Endothelial cell of umbilical vein (primary cell): Measurements from ENCODE around the gene KCNN3. TPM values are rescaled to one million over a fixed set of nuclear protein-coding genes. Genes with fewer than 3 reads are reported as not detected.

ENCODE experiments used
- BruUV-seq: library from RNA; stranded (reverse); fragments of 400-500 nt; replicated peaks from 2 replicates; lab custom pipeline; 2021; lab: Mats Ljungman, UMichigan
- CTCF ChIA-PET: fragments of 300-600, 350-600 bp; sonication (Branson Sonifier 250); formaldehyde crosslinking; loops from one replicate; lab custom pipeline; 2021; ENCODE audit warnings: antibody characterized with exemption, inconsistent platforms; lab: Charles Lee
- POLR2A ChIA-PET: fragments of 300-600, 350-600 bp; sonication (Branson Sonifier 250); formaldehyde crosslinking; loops from one replicate; lab custom pipeline; 2021; ENCODE audit warnings: antibody characterized with exemption, inconsistent platforms; lab: Charles Lee
- DNase-seq: peaks from one replicate; pipeline ENCODE4 v3.0.0-alpha.2; 2011; ENCODE audit warnings: low read depth, low spot score
- FAIRE-seq: peaks from 2 replicates; lab custom pipeline; 2011; peaks lifted over from hg19 to GRCh38; lab: Jason Lieb, UNC
- H2AFZ ChIP-seq: 2 replicates; pipeline ENCODE4 v1.6.0; 2012; ENCODE audit warnings: low read depth, low read length, control low read depth, inconsistent platforms
- H3K27ac ChIP-seq: 2 replicates; pipeline ENCODE4 v1.5.1; 2011; ENCODE audit warnings: low read depth, mild to moderate bottlenecking, control low read depth, low read length, moderate library complexity; ENCODE audit not compliant: insufficient read depth
- H3K27me3 ChIP-seq, 2 experiments: 2 replicates each; pipeline versions ENCODE4 v1.6.0 to v1.6.1; 2011; ENCODE audit warnings: low read length in 2 of 2, mixed read lengths in 1 of 2; ENCODE audit not compliant: control insufficient read depth in 2 of 2, insufficient read depth in 2 of 2
- H3K36me3 ChIP-seq, 2 experiments: 2 replicates in 1 of 2; 3 replicates in 1 of 2; pipeline ENCODE4 v1.5.1; 2011; ENCODE audit warnings: low read length in 2 of 2, mild to moderate bottlenecking in 1 of 2, moderate library complexity in 1 of 2; ENCODE audit not compliant: control insufficient read depth in 2 of 2, insufficient read depth in 2 of 2; ENCODE audit errors: extremely low read depth in 1 of 2
- H3K4me1 ChIP-seq: 3 replicates; pipeline ENCODE4 v1.5.1; 2011; ENCODE audit warnings: mild to moderate bottlenecking, low read length; ENCODE audit not compliant: control insufficient read depth, insufficient read depth; ENCODE audit errors: extremely low read depth
- H3K4me2 ChIP-seq: 2 replicates; pipeline ENCODE4 v1.6.1; 2011; ENCODE audit warnings: low read length, control low read depth, mixed read lengths; ENCODE audit not compliant: insufficient read depth
- H3K4me3 ChIP-seq, 3 experiments: fragments of 200-600 bp in 1 of 3; sonication (generic), shearing (Covaris generic) in 1 of 3; replicated peaks in 1 of 3; 2 replicates each; pipeline ENCODE4 v1.5.1; 2011 to 2016; ENCODE audit warnings: control low read depth in 3 of 3, low read length in 3 of 3, mild to moderate bottlenecking in 2 of 3, inconsistent platforms in 1 of 3, low read depth in 1 of 3, moderate library complexity in 1 of 3; ENCODE audit not compliant: insufficient read depth in 1 of 3
- H3K79me2 ChIP-seq: 2 replicates; pipeline ENCODE4 v1.6.0; 2012; ENCODE audit warnings: low read length, inconsistent platforms; ENCODE audit not compliant: control insufficient read depth, insufficient read depth
- H3K9ac ChIP-seq: replicated peaks from 2 replicates; pipeline ENCODE3; 2011; ENCODE audit warnings: low read length, control low read depth; ENCODE audit not compliant: insufficient read depth; ENCODE audit errors: extremely low read depth
- H3K9me1 ChIP-seq: replicated peaks from 3 replicates; pipeline ENCODE4 v1.6.0; 2011; ENCODE audit warnings: mild to moderate bottlenecking, low read length; ENCODE audit not compliant: control insufficient read depth, insufficient read depth; ENCODE audit errors: extremely low read depth
- H3K9me3 ChIP-seq: replicated peaks from 2 replicates; pipeline ENCODE4 v1.5.1; 2012; ENCODE audit warnings: low read length, inconsistent platforms; ENCODE audit not compliant: control insufficient read depth, insufficient read depth
- H4K20me1 ChIP-seq: replicated peaks from 2 replicates; pipeline ENCODE3; 2011; ENCODE audit warnings: mild to moderate bottlenecking, low read length; ENCODE audit not compliant: control insufficient read depth, insufficient read depth; ENCODE audit errors: extremely low read depth
- CTCF ChIP-seq, 2 donors: IDR thresholded peaks; 1 replicate in 1 of 2; 2 replicates in 1 of 2; pipeline ENCODE4 v1.5.1; 2011; ENCODE audit warnings: low read length in 2 of 2, mild to moderate bottlenecking in 2 of 2, moderate library complexity in 2 of 2, control low read depth in 1 of 2, inconsistent platforms in 1 of 2, low read depth in 1 of 2; ENCODE audit not compliant: insufficient read depth in 1 of 2; ENCODE audit errors: extremely low read depth in 1 of 2
- EZH2 ChIP-seq: IDR thresholded peaks from 2 replicates; pipeline ENCODE4 v1.6.1; 2012; ENCODE audit warnings: borderline replicate concordance, low read depth, mild to moderate bottlenecking, moderate library complexity, low read length, inconsistent platforms; ENCODE audit not compliant: severe bottlenecking
- FOS ChIP-seq: IDR thresholded peaks from 2 replicates; pipeline ENCODE4 v1.6.1; 2011; ENCODE audit warnings: mild to moderate bottlenecking, low read length, moderate library complexity, borderline replicate concordance; ENCODE audit not compliant: insufficient read depth
- GATA2 ChIP-seq: IDR thresholded peaks from 2 replicates; pipeline ENCODE4 v1.7.0; 2011; ENCODE audit warnings: low read depth, mild to moderate bottlenecking, moderate library complexity, mixed read lengths, low read length; ENCODE audit not compliant: insufficient read length, insufficient read depth
- JUN ChIP-seq: IDR thresholded peaks from 2 replicates; pipeline ENCODE4 v1.6.1; 2011; ENCODE audit warnings: borderline replicate concordance, low read depth; ENCODE audit not compliant: insufficient read length, insufficient read depth
- MAX ChIP-seq: IDR thresholded peaks from 2 replicates; pipeline ENCODE4 v1.6.1; 2011; ENCODE audit not compliant: insufficient read depth, insufficient read length
- MYC ChIP-seq: IDR thresholded peaks from one replicate; pipeline ENCODE4 v1.6.1; 2011; ENCODE audit warnings: mild to moderate bottlenecking, low read depth, low read length
- POLR2A ChIP-seq: IDR thresholded peaks from 2 replicates; pipeline ENCODE4 v1.6.1; 2012; ENCODE audit warnings: low read depth, mild to moderate bottlenecking, control low read depth, low read length
- POLR2AphosphoS5 ChIP-seq: IDR thresholded peaks from 2 replicates; pipeline ENCODE4 v1.6.1; 2012; ENCODE audit warnings: low read depth, mild to moderate bottlenecking, control low read depth, low read length, moderate library complexity; ENCODE audit not compliant: insufficient read depth
- dilution Hi-C: fragments of 300-500 bp; cut with MboI; formaldehyde crosslinking; loops from one replicate; pipeline ENCODE4 v1.15.0; 2019; ENCODE audit warnings: low sequenced_read_pairs; ENCODE audit not compliant: extremely low pct_ligation_motif_present
- intact Hi-C: fragments of 100-400 bp; cut with micrococcal nuclease; formaldehyde crosslinking; loops from one replicate; pipeline ENCODE4 v1.10.0; 2022
- polyA plus RNA-seq, 4 experiments: library from polyadenylated mRNA; depleted of rRNA in 3 of 4; stranded (reverse) in 3 of 4; unstranded in 1 of 4; fragments of >200 nt; gene quantifications; 2 replicates each; pipeline versions ENCODE4 v1.2.1 to v1.2.3, GENCODE V29; 2011 to 2012; ENCODE audit warnings: missing spikeins in 1 of 4
- total RNA-seq: library from RNA; stranded (reverse); gene quantifications from 2 replicates; pipeline ENCODE4 v1.2.3, GENCODE V29; 2021

Gene KCNN3
- total and polyA plus RNA-seq, 2 donors (not counting 3 experiments of a cell fraction or from before 2014, with no cell fraction given), result 0.91 to 1.1 TPM

GRCh38 chr1:154742606-154743005, 127.5 kb downstream of the KCNN3 start:
- Histone ChIP-seq H3K27me3 (peaks cover 34 to 53% of the 10 kb centered on the region in 2 experiments), H3K79me2 (no peaks in the 10 kb centered on the region), H3K9me1 (no peaks in the 10 kb centered on the region), H2AFZ (no peak overlapping the region), H4K20me1 (no peaks in the 10 kb centered on the region), H3K4me2 (no peak overlapping the region), H3K4me1 (no peaks in the 10 kb centered on the region), H3K4me3 (no peak overlapping the region), H3K27ac (no peak overlapping the region), H3K36me3 (no peaks in the 10 kb centered on the region), H3K9me3 (no peaks in the 10 kb centered on the region), H3K9ac (no peak overlapping the region)
- CTCF ChIA-PET, result interaction anchor here (1.0 kb wide), 1 partner anchor 46 kb away, joined by 3 read pairs; no protein-coding TSS in a partner anchor
- dilution Hi-C loops, result no loop called here
- POLR2A ChIA-PET, result no interaction called here
- BruUV-seq, result no TSS peak
- DNase-seq (no peak), FAIRE-seq (no peak)
- TF ChIP-seq GATA2 (no peak), JUN (no peak), MAX (no peak), POLR2AphosphoS5 (no peak), EZH2 (no peak), MYC (no peak), CTCF (IDR thresholded peaks at IDR 0.05; ENCODE audit: extremely low read depth in 1 of 2, insufficient read depth in 1 of 2, low read depth in 1 of 2, low read length in 2 of 2) (no peak), POLR2A (no peak), FOS (no peak)
- intact Hi-C loops, result no loop called here
